ENCODE data around the gene ZMYND15.

DNA sequence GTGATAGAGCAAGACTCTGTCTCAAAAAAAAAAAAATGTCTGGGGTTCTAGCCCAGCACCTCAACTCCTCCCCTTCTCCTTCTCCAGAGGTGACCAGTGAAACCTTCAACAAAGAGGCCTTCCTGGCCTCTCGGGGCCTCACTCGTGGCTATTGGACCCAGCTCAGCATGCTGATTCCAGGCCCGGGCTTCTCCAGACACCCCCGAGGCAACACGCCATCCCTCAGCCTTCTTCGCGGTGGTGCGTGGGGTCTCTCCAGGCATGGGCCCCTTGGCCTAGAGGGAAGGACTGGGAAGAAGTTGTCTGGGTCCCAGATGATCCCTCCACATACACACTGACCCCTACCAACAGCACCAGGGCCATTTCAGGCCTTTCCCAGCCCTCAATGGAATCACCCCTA, 3.6 kb downstream of the ZMYND15 start:
- TF ChIP-seq, protein P1, sequence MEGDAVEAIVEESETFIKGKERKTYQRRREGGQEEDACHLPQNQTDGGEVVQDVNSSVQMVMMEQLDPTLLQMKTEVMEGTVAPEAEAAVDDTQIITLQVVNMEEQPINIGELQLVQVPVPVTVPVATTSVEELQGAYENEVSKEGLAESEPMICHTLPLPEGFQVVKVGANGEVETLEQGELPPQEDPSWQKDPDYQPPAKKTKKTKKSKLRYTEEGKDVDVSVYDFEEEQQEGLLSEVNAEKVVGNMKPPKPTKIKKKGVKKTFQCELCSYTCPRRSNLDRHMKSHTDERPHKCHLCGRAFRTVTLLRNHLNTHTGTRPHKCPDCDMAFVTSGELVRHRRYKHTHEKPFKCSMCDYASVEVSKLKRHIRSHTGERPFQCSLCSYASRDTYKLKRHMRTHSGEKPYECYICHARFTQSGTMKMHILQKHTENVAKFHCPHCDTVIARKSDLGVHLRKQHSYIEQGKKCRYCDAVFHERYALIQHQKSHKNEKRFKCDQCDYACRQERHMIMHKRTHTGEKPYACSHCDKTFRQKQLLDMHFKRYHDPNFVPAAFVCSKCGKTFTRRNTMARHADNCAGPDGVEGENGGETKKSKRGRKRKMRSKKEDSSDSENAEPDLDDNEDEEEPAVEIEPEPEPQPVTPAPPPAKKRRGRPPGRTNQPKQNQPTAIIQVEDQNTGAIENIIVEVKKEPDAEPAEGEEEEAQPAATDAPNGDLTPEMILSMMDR (IDR thresholded peaks at IDR 0.05): no peak
- TF ChIP-seq POLR2A (IDR thresholded peaks at IDR 0.05) (no peak), POLR2AphosphoS5 (IDR thresholded peaks at IDR 0.05) (no peak)
